Measurements from ENCODE around the gene DMAC2.
A peak's percentile ranks its signal among the peaks of the same experiment; 100 is the strongest.
"Not testable (repeated sequence)": the region's sequence is repeated elsewhere in the genome, so short reads cannot be mapped to it uniquely, and the experiment has no call there.

Gene DMAC2

GRCh38 chr19:41441321-41441945 is 1.7 kb upstream of the DMAC2 start:
- Histone ChIP-seq H3K9ac (ENCODE audit: low read depth, low read length) (no peak overlapping the region), H3K9me3 (ENCODE audit: control insufficient read depth, insufficient read depth, low read length) (no peaks in the 10 kb centered on the region), H3K36me3 (ENCODE audit: control insufficient read depth, insufficient read depth, low read length) (peaks cover 12% of the 10 kb centered on the region), H3K4me3 (ENCODE audit: low read depth, low read length) (no peak overlapping the region), H3K4me1 (ENCODE audit: control insufficient read depth, insufficient read depth, low read length) (no peaks in the 10 kb centered on the region), H3K27ac (ENCODE audit: low read depth, low read length) (no peak overlapping the region), H3K27me3 (ENCODE audit: control insufficient read depth, insufficient read depth, low read length) (no peaks in the 10 kb centered on the region)

GRCh38 chr19:41437944-41438574 is 1.7 kb downstream of the DMAC2 start:
- no peak overlapping the region for H3K9ac ChIP-seq (ENCODE audit: low read depth, low read length)
- no peak overlapping the region for H3K27ac ChIP-seq (ENCODE audit: low read depth, low read length)
- no peaks in the 10 kb centered on the region for H3K9me3 ChIP-seq (ENCODE audit: control insufficient read depth, insufficient read depth, low read length)
- H3K36me3 ChIP-seq (ENCODE audit: control insufficient read depth, insufficient read depth, low read length), result peaks cover 20% of the 10 kb centered on the region
- H3K27me3 ChIP-seq (ENCODE audit: control insufficient read depth, insufficient read depth, low read length), result no peaks in the 10 kb centered on the region
- H3K4me3 ChIP-seq (ENCODE audit: low read depth, low read length), result no peak overlapping the region
- no peaks in the 10 kb centered on the region for H3K4me1 ChIP-seq (ENCODE audit: control insufficient read depth, insufficient read depth, low read length)

- Histone ChIP-seq H3K9me3 (ENCODE audit: control insufficient read depth, insufficient read depth, low read length) (no peaks in the 10 kb centered on the region), H3K27ac (ENCODE audit: low read depth, low read length) (no peak overlapping the region), H3K36me3 (ENCODE audit: control insufficient read depth, insufficient read depth, low read length) (peaks cover 35% of the 10 kb centered on the region), H3K4me1 (ENCODE audit: control insufficient read depth, insufficient read depth, low read length) (no peaks in the 10 kb centered on the region), H3K4me3 (ENCODE audit: low read depth, low read length) (no peak overlapping the region), H3K9ac (ENCODE audit: low read depth, low read length) (no peak overlapping the region), H3K27me3 (ENCODE audit: control insufficient read depth, insufficient read depth, low read length) (no peaks in the 10 kb centered on the region)
Measured at GRCh38 chr19:41436674-41436951, 3.1 kb downstream of the DMAC2 start.

GRCh38 chr19:41435936-41436673 is 3.6 kb downstream of the DMAC2 start:
- Histone ChIP-seq H3K4me3 (ENCODE audit: low read depth, low read length) (no peak overlapping the region), H3K4me1 (ENCODE audit: control insufficient read depth, insufficient read depth, low read length) (no peaks in the 10 kb centered on the region), H3K9ac (ENCODE audit: low read depth, low read length) (no peak overlapping the region), H3K9me3 (ENCODE audit: control insufficient read depth, insufficient read depth, low read length) (no peaks in the 10 kb centered on the region), H3K27me3 (ENCODE audit: control insufficient read depth, insufficient read depth, low read length) (no peaks in the 10 kb centered on the region), H3K36me3 (ENCODE audit: control insufficient read depth, insufficient read depth, low read length) (peaks cover 40% of the 10 kb centered on the region), H3K27ac (ENCODE audit: low read depth, low read length) (no peak overlapping the region)

GRCh38 chr19:41435376-41435775 is 4.3 kb downstream of the DMAC2 start:
- H3K27me3 ChIP-seq (ENCODE audit: control insufficient read depth, insufficient read depth, low read length); H3K4me1 ChIP-seq (ENCODE audit: control insufficient read depth, insufficient read depth, low read length); H3K4me3 ChIP-seq (ENCODE audit: low read depth, low read length); H3K9me3 ChIP-seq (ENCODE audit: control insufficient read depth, insufficient read depth, low read length); H3K9ac ChIP-seq (ENCODE audit: low read depth, low read length); H3K27ac ChIP-seq (ENCODE audit: low read depth, low read length): not testable (repeated sequence)
- peaks cover 43% of the 10 kb centered on the region for H3K36me3 ChIP-seq (ENCODE audit: control insufficient read depth, insufficient read depth, low read length)

GRCh38 chr19:41434450-41434849 is 5.3 kb downstream of the DMAC2 start:
- no peaks in the 10 kb centered on the region for H3K9me3 ChIP-seq (ENCODE audit: control insufficient read depth, insufficient read depth, low read length)
- H3K4me3 ChIP-seq (ENCODE audit: low read depth, low read length), result no peak overlapping the region
- no peak overlapping the region for H3K27ac ChIP-seq (ENCODE audit: low read depth, low read length)
- no peaks in the 10 kb centered on the region for H3K4me1 ChIP-seq (ENCODE audit: control insufficient read depth, insufficient read depth, low read length)
- no peaks in the 10 kb centered on the region for H3K27me3 ChIP-seq (ENCODE audit: control insufficient read depth, insufficient read depth, low read length)
- no peak overlapping the region for H3K9ac ChIP-seq (ENCODE audit: low read depth, low read length)
- peaks cover 43% of the 10 kb centered on the region for H3K36me3 ChIP-seq (ENCODE audit: control insufficient read depth, insufficient read depth, low read length)

- no peaks in the 10 kb centered on the region for H3K27me3 ChIP-seq (ENCODE audit: control insufficient read depth, insufficient read depth, low read length)
- no peak overlapping the region for H3K4me3 ChIP-seq (ENCODE audit: low read depth, low read length)
- no peaks in the 10 kb centered on the region for H3K9me3 ChIP-seq (ENCODE audit: control insufficient read depth, insufficient read depth, low read length)
- no peak overlapping the region for H3K9ac ChIP-seq (ENCODE audit: low read depth, low read length)
- H3K36me3 ChIP-seq (ENCODE audit: control insufficient read depth, insufficient read depth, low read length), result peaks cover 43% of the 10 kb centered on the region
- no peak overlapping the region for H3K27ac ChIP-seq (ENCODE audit: low read depth, low read length)
- H3K4me1 ChIP-seq (ENCODE audit: control insufficient read depth, insufficient read depth, low read length), result peaks cover 6% of the 10 kb centered on the region; the same call in 1 of the 2 replicates
Measured at GRCh38 chr19:41433171-41433570, 6.5 kb downstream of the DMAC2 start.

- Histone ChIP-seq H3K36me3 (ENCODE audit: control insufficient read depth, insufficient read depth, low read length) (peaks cover 34% of the 10 kb centered on the region), H3K4me1 (ENCODE audit: control insufficient read depth, insufficient read depth, low read length) (peaks cover 10% of the 10 kb centered on the region; the same call in 1 of the 2 replicates), H3K9ac (ENCODE audit: low read depth, low read length) (no peak overlapping the region), H3K9me3 (ENCODE audit: control insufficient read depth, insufficient read depth, low read length) (no peaks in the 10 kb centered on the region), H3K27me3 (ENCODE audit: control insufficient read depth, insufficient read depth, low read length) (no peaks in the 10 kb centered on the region), H3K27ac (ENCODE audit: low read depth, low read length) (no peak overlapping the region), H3K4me3 (ENCODE audit: low read depth, low read length) (no peak overlapping the region)
Measured at GRCh38 chr19:41431426-41432386, 8.0 kb downstream of the DMAC2 start.

- no peak overlapping the region for H3K4me3 ChIP-seq (ENCODE audit: low read depth, low read length)
- H3K27ac ChIP-seq (ENCODE audit: low read depth, low read length), result no peak overlapping the region
- H3K27me3 ChIP-seq (ENCODE audit: control insufficient read depth, insufficient read depth, low read length), result no peaks in the 10 kb centered on the region
- peaks cover 33% of the 10 kb centered on the region for H3K36me3 ChIP-seq (ENCODE audit: control insufficient read depth, insufficient read depth, low read length)
- no peak overlapping the region for H3K9ac ChIP-seq (ENCODE audit: low read depth, low read length)
- H3K9me3 ChIP-seq (ENCODE audit: control insufficient read depth, insufficient read depth, low read length), result no peaks in the 10 kb centered on the region
- peaks cover 11% of the 10 kb centered on the region; the same call in 1 of the 2 replicates for H3K4me1 ChIP-seq (ENCODE audit: control insufficient read depth, insufficient read depth, low read length)
Measured at GRCh38 chr19:41430922-41431321, 8.8 kb downstream of the DMAC2 start.

GRCh38 chr19:41428481-41428859 is 11.2 kb downstream of the DMAC2 start:
- H3K9ac ChIP-seq (ENCODE audit: low read depth, low read length), result no peak overlapping the region
- H3K27me3 ChIP-seq (ENCODE audit: control insufficient read depth, insufficient read depth, low read length), result no peaks in the 10 kb centered on the region
- H3K36me3 ChIP-seq (ENCODE audit: control insufficient read depth, insufficient read depth, low read length), result peaks cover 42% of the 10 kb centered on the region
- H3K4me1 ChIP-seq (ENCODE audit: control insufficient read depth, insufficient read depth, low read length), result peaks cover 11% of the 10 kb centered on the region; the same call in 1 of the 2 replicates
- H3K4me3 ChIP-seq (ENCODE audit: low read depth, low read length), result peak overlapping the region; percentile 57
- no peak overlapping the region for H3K27ac ChIP-seq (ENCODE audit: low read depth, low read length)
- H3K9me3 ChIP-seq (ENCODE audit: control insufficient read depth, insufficient read depth, low read length), result no peaks in the 10 kb centered on the region
